B cell (primary cell): ENCODE results near the gene OR10G3.

ENCODE experiments used
- CTCF ChIP-seq: fragments of 200-600 bp; IDR thresholded peaks from one replicate; pipeline ENCODE4 v1.8.0; 2022; ENCODE audit warnings: antibody characterized with exemption, mild to moderate bottlenecking
- EZH2 ChIP-seq: IDR thresholded peaks from 2 replicates; pipeline ENCODE4 v1.6.1; 2012; ENCODE audit warnings: borderline replicate concordance, low read depth, mild to moderate bottlenecking, moderate library complexity, low read length; ENCODE audit not compliant: insufficient read depth, poor library complexity, severe bottlenecking

GRCh38 chr14:21579976-21580375, at the start of gene OR10G3:
- no peak for TF ChIP-seq CTCF
- no peak for TF ChIP-seq EZH2
